HTERT RPE-1 (cell line): ENCODE data around the gene SLC26A9.

ENCODE experiments used
- in situ Hi-C: fragments of 300-500 bp; cut with MboI; formaldehyde crosslinking; loops from 4 replicates; pipeline ENCODE4 v1.14.3; 2020; ENCODE audit warnings: low sequenced_read_pairs

Gene SLC26A9

GRCh38 chr1:205943245-205943644 is at the start of gene SLC26A9:
Gene SLC26A9 (minus strand): TSS chr1:205943456. CDS start chr1:205935820, 7,636 bp downstream.
- in situ Hi-C loops, result no loop called here

- in situ Hi-C loops, result no loop called here
Measured at GRCh38 chr1:205992218-205992882, 49.1 kb upstream of the SLC26A9 start.

DNA sequence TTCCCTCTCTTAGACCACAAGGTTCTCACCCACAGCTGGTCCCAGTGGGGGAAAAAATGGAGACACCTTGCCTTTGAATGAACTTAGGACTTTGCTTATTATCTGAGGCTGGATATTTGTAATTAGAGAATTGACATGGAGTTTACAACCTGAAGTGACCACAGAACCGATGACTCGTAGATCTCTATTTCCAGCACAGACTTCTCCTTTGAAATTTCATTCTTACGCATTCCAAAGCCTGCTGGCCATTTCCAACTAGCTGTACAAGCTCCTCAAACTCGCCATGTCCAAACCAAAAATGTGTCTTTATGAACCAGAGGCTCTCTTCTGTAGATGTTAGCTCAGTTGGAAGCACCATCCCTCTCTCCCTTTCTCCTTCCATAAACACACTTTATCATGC is 48.0 kb upstream of the SLC26A9 start:
- in situ Hi-C loops, result no loop called here

GRCh38 chr1:205990226-205990625 is 47.0 kb upstream of the SLC26A9 start:
- in situ Hi-C loops, result no loop called here

GRCh38 chr1:205989786-205990185 is 46.5 kb upstream of the SLC26A9 start:
- in situ Hi-C loops, result no loop called here

GRCh38 chr1:205988585-205988995 is 45.3 kb upstream of the SLC26A9 start:
- in situ Hi-C loops, result no loop called here

- in situ Hi-C loops, result no loop called here
Measured at GRCh38 chr1:205986861-205987260, 43.6 kb upstream of the SLC26A9 start.

GRCh38 chr1:205986292-205986691 is 43.0 kb upstream of the SLC26A9 start:
- in situ Hi-C loops, result no loop called here

- in situ Hi-C loops, result no loop called here
Measured at GRCh38 chr1:205985330-205986005, 42.2 kb upstream of the SLC26A9 start.

GRCh38 chr1:205983925-205984725 is 40.9 kb upstream of the SLC26A9 start:
- in situ Hi-C loops, result no loop called here

GRCh38 chr1:205981257-205981656 is 38.0 kb upstream of the SLC26A9 start:
- in situ Hi-C loops, result no loop called here

- in situ Hi-C loops, result no loop called here
Measured at GRCh38 chr1:205980237-205980870, 37.1 kb upstream of the SLC26A9 start.

DNA sequence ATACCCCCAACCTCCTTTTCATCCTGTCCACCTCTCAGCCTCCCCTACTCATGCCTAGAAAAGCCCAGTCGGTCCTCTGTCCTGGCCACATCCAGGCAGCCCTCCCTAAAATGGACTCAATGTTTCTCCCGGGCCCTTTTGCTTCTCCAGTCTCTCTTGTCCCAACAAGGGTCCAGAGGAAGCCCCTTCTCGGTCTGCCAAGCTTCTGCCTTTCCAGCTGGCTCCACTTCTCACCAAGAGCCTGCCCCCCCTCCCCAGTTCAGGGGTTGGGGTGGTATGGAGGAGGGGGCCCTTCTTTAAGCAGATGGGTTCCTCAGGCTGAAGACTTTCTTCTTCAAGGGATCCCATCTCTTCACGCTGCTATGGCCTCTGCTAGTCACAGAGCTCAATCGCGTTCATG is 36.0 kb upstream of the SLC26A9 start:
- in situ Hi-C loops, result no loop called here

- in situ Hi-C loops, result no loop called here
Measured at GRCh38 chr1:205978676-205979075, 35.4 kb upstream of the SLC26A9 start.

DNA sequence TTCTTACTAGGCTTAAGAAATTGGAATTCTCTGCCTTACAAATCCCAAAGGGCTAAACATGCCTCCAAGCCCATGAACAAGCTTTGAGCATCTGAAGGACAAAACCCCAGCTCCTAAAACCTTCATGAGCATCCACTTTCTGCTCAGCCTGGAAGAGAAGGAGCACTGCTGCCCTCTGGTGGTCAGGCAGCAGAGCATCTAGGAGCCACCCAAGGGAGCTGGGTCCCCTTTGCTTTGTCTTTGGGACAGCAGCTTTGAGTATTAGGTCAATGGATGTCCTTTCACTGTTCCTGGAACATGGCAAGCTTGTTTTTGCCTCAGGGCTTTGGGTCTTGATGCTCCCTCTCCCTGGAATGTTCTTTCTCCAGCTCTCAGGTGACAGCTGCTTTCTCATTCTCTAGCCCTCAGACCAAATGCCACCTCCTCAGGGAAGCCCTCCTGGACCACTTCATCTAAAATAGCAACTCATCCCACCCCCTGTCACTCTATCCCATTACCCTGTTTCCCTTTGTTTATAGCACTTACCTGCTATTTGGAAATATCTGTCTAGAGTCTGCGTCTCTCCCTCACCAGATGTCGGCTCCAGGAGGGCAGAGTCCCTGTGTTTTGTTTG is 34.3 kb upstream of the SLC26A9 start:
- in situ Hi-C loops, result no loop called here

DNA sequence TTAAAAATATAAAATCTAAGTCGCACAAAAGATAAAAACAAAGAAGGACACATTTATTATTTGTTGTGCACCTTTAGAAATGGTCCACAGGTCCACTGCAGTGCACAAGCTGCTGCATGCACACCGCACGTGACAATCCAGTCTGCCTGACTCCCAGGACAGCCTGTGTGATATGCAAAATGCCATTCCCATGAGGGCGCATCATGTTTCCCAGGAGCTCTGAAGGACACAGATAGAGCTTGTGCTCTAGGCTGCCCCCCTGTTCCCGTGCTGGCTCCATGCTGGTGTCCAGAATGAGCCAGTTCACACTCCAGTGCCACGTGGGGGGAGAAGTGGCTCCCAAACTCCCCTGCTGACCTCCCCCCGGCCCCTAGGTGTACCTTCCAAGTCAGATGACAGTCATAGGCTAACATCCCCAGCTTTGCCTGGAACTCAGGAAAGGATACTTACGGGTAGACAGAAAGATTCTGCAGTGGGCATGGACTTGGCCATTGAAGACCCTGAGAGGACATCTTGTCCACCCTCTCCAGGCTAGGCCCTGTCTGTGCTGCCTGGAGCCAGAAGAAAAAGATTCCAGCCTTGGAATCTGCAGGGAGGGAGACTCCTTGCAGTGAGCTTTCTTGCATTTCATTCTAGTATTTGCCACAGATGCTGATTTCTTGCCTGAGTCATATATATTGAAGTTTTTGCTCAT is 33.6 kb upstream of the SLC26A9 start:
- in situ Hi-C loops, result no loop called here

DNA sequence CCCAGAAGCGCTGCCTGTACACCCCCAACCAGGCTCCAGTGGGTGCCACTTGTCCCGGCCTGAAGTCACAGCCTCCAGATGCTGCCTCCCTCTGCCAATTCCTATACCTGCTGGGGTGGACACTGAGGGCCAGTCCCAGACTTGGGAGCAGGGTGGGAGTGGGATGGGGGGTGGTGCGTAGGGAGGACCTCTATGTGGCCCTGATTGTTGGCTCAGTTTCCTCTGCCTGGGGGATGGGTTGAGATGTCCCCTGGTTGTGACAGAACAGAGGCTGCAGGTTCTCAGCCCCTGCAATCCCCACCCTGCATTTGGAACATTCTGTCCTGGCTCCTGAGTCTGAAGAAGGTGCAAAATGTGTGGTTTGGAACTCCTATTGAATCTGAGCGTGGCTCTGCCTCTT is 32.8 kb upstream of the SLC26A9 start:
- in situ Hi-C loops, result no loop called here

GRCh38 chr1:205975387-205975998 is 32.2 kb upstream of the SLC26A9 start:
- in situ Hi-C loops, result no loop called here

DNA sequence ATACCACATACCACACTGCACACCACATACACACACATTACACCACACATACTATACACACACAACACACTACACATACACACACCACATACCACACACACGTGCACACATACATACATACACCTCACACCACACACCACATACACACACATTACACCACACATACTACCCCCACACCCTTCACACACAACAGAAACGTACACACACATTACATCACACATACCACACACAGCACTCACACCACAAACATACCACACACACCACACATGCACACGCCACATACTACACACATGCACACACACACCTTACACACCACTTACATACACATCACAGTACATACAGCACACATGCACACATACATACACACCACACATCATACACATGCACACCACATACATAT is 31.5 kb upstream of the SLC26A9 start:
- in situ Hi-C loops, result no loop called here
